GM18511 (cell line): ENCODE data around the gene TAS2R30.
"Not testable (repeated sequence)": the region's sequence is repeated elsewhere in the genome, so short reads cannot be mapped to it uniquely, and the experiment has no call there.

Source experiments
- ATAC-seq: cut with Tn5 transposase; IDR thresholded peaks from one replicate; pipeline ENCODE4 v1.9.1; 2021; ENCODE audit warnings: mild to moderate bottlenecking, moderate library complexity; ENCODE audit not compliant: unreplicated experiment

Gene TAS2R30

DNA sequence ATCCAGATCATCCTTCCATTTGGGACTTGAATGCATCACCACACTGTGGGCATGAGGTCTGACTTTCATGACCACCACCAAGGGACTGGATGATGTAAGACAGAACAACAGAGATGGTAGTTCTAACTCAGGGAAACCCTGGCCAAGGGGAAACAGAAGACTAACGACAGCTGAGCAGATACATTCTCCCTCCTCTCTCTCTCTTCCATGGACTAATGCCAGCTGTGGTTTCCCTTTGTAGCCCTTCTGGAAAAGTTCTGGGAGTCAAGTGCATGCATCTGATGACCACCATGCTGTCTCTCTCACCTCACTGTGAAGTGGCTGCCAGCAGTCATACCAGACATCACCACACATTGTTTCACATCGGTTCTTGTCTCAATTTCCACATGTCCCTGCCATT lies 3.4 kb downstream of the TAS2R30 start:
- no peak for ATAC-seq

DNA sequence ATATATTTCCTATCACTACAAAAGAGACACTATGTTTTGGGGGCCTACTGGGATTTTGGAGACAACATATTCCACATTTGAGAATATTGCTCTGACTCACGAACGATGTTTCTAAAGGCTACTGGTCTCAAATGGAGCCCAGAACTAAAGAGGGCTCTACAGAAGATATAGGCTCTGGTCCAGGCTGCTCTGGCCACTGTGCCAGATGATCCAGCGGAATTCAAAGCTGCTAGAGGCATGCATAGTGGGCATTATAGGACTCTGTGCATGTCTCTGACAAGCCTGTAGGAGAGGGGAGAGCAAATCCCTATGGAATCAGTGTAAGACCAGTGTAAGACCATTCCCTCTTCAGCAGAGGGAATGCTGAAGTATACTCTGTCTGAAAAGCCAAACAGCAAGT lies 4.1 kb downstream of the TAS2R30 start:
- ATAC-seq: no peak

DNA sequence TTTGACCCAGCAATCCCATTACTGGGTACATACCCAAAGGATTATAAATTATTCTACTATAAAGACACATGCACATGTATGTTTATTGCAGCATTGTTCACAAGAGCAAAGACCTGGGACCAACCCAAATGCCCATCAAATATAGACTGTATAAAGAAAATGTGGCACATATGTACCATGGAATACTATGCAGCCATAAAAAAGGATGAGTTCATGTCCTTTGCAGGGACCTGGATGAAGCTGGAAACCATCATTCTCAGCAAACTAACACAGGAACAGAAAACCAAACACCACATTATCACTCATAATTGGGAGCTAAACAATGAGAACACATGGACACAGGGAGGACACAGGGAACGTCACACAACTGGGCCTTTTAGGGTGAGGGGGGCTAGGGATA lies 20.3 kb downstream of the TAS2R30 start:
- not testable (repeated sequence) for ATAC-seq

DNA sequence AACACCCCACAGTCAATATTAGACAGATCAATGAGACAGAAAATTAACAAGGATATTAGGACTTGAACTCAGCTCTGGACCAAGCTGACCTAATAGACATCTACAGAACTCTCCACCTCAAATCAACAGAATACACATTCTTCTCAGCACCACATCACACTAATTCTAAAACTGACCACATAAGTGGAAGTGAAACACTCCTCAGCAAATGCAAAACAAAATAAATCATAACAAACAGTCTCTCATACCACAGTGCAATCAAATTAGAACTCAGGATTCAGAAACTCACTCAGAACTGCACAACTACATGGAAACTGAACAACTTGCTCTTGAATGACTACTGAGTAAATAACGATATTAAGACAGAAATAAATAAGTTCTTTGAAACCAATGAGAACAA lies 23.2 kb downstream of the TAS2R30 start:
- ATAC-seq: not testable (repeated sequence)

DNA sequence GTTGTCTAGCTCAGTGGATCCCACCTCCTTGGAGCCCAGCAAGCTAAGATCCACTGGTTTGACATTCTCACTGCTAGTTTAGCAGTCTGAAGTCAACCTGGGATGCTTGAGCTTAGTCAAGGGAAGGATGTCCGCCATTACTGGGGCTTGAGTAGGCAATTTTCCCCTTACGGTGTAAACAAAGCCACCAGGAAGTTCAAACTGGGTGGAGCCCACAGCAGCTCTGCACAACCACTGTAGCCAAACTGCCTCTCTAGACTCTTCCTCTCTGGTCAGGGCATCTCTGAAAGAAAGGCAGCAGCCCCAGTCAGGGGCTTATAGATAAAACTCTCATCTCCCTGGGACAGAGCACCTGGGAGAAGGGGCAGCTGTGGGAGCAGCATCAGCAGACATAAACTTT lies 25.6 kb downstream of the TAS2R30 start:
- no peak for ATAC-seq

DNA sequence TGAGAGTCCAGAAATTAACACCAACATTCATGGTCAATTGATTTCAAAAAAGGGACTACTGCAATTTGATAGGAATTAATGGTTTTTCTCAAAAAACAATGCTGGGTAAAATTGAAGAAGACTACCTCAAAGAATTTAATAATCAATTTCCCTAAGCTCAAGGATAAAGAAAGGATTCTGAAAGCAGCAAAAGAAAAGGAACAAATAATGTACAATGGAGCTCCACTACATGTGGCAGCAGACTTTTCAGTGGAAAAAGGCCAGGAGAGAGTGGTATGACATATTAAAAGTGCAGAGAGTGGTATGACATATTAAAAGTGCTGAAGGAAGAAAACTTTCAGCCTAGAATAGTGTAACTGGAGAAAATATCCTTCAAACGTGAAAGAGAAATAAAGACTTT lies 26.7 kb downstream of the TAS2R30 start:
- ATAC-seq: no peak

DNA sequence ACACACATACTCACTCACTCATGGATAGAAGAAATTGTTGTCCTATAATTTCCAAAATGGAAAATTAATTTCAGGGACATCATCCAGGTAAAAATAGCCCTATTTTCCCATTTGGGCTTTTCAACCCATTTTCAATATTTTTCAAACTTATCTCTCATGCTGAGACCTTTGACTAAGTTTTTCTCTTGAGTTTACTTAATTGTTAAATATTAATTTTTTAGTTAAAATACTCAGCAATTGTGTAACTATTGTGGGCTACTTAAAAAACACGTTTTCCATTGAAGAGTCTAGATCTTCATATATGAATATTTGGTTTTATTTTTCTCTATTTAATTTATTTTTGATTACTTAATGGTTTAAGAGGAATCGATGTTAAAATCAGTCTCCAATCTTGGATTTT lies 28.2 kb downstream of the TAS2R30 start:
- ATAC-seq: no peak

DNA sequence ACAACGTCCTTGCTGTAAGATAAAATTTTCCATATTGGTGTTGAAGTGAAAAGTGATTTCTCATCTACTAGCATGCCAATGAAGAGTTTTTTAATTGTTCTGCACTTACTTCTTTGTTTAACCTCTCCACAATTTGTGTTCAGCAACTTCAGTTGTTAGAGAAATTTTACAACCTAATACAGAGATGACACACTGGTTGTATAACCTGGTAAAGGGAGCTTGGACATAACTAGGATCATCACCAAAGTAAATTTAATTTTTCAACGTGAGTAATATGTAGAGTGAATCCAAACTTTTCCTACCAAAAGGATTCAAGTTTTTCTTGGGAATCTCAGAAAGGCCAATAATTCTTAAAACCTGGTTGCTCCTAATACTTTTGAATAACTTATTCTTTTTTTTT lies 28.9 kb downstream of the TAS2R30 start:
- ATAC-seq: no peak

DNA sequence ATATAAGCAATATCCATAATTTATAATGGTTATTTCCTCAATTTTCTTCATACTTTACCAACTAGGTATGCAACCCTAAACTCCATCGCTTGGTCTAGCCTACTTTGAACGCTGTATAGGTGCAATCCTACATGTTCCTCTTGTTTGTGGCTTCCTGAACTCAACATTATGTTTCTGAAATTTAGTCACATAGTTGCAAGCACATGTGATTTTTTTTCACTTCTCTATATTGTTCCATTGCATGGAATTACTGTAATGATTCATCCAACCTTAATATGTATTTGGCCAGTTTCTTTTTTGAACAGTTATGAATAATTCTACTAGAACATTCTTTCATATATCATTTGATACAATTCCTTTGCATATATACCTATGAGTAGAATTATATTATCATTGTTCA lies 39.5 kb downstream of the TAS2R30 start:
- ATAC-seq: peak; percentile 71

DNA sequence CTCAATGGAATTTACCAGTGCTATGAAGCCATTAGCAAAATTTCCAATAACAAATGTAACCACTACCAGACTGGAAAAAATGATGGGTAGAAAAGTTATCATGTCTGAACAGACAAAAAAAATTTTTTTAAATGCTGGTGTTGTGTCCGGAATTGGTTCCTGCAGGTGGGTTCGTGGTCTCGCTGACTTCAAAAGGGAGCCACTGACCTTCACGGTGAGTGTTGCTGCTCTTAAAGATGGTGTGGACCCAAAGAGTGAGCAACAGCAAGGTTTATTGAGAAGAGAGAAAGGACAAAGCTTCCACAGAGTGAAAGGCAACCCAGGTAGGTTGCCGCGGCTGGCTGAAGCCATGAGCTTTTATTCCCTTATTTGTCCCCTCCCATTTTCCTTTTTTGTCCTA lies 42.3 kb downstream of the TAS2R30 start, which contains the start of gene TAS2R43:
Gene TAS2R43, minus strand, starts transcription at position 186 of the 400 bp plus-strand sequence. Its CDS starts 84 bp downstream, at position 102.
- ATAC-seq: no peak

DNA sequence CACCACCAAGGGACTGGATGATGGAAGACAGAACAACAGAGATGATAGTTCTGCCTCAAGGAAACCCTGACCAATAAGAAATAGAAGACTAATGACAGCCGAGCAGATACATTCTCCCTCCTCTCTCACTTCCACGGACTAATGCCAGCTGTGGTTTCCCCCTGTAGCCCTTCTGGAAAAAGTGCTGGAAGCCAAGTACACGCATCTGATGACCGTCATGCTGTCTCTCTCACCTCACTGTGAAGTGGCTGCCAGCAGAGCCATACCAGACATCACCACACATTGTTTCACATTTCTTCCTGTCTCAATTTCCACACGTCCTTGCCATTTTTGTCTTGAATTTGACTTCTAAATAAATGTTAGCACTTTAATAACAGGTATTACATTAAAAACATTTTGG lies 45.2 kb downstream of the TAS2R30 start:
- no peak for ATAC-seq

DNA sequence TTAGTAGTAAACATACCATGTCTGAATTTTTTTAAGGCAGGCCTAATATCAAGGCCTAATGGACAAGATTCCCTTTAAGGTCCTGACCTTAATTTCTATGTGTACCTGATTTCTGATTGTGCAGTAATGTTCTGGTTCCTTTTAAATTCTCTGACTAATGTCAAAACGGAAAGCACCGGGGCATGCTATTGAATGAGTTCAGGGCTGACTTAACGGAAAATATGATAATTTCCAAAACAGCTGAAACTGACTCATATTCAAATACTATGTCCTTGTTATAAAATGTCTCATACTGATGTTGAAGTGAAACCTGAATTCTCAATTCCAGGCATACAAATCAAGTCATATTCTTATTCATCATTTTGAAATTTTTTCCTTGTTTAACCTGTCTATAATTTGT lies 49.0 kb downstream of the TAS2R30 start:
- peak; percentile 86 for ATAC-seq
